HCT116 (cell line): Measurements from ENCODE around the gene DIDO1. TPM values are rescaled to one million over a fixed set of nuclear protein-coding genes. Genes with fewer than 3 reads are reported as not detected.

Experiments
- ATAC-seq: fragments of 200-7000 bp; cut with Tn5 transposase; 2 replicates; pipeline ENCODE4 v1.9.1; 2020; ENCODE audit warnings: mild to moderate bottlenecking, moderate library complexity
- BruUV-seq: library from RNA; stranded (reverse); fragments of 400-500 nt; replicated peaks from 2 replicates; lab custom pipeline; 2021; lab: Mats Ljungman, UMichigan
- CTCF ChIA-PET: fragments of 300-600 bp; sonication (Branson Sonifier 250); formaldehyde crosslinking; loops from one replicate; lab custom pipeline; 2021; ENCODE audit warnings: antibody characterized with exemption; lab: Charles Lee
- POLR2A ChIA-PET: fragments of 300-600, 350-600 bp; sonication (Branson Sonifier 250); formaldehyde crosslinking; loops from one replicate; lab custom pipeline; 2021; ENCODE audit warnings: antibody characterized with exemption; lab: Charles Lee
- RAD21 ChIA-PET, 2 experiments: fragments of 300-600 bp; sonication (Branson Sonifier 250); formaldehyde crosslinking; loops; one replicate each; lab custom pipeline; 2023; ENCODE audit warnings: low total read pairs in 2 of 2; ENCODE audit not compliant: uncharacterized antibody in 2 of 2, unreplicated experiment in 2 of 2, low non-redundant PET in 1 of 2; lab: Charles Lee
- DNase-seq: peaks from one replicate; pipeline ENCODE4 v3.0.0-alpha.2; 2010; ENCODE audit warnings: low read depth, low spot score
- H2AFZ ChIP-seq: fragments of 200-600 bp; shearing (Covaris generic), sonication (generic); 2 replicates; pipeline ENCODE4 v1.6.1; 2017; ENCODE audit warnings: low read depth, mixed run types, mixed read lengths, antibody characterized with exemption, low read length; ENCODE audit not compliant: poor library complexity, severe bottlenecking
- H3K27ac ChIP-seq: 2 replicates; pipeline ENCODE4 v1.5.1; 2012; ENCODE audit warnings: low read depth, low read length
- H3K27me3 ChIP-seq: fragments of 200-600 bp; sonication (generic); 2 replicates; pipeline ENCODE4 v1.6.1; 2016; ENCODE audit warnings: mixed run types, low read length, mixed read lengths; ENCODE audit not compliant: insufficient read depth
- H3K36me3 ChIP-seq, 2 experiments: fragments of 200-500 bp in 1 of 2; fragments of 200-600 bp in 1 of 2; sonication (Bioruptor generic) in 1 of 2; sonication (generic) in 1 of 2; 2 replicates each; pipeline versions ENCODE4 v1.5.1 to v1.6.1; 2014 to 2016; ENCODE audit warnings: low read length in 2 of 2, inconsistent platforms in 1 of 2, mixed read lengths in 1 of 2, mixed run types in 1 of 2; ENCODE audit not compliant: insufficient read depth in 2 of 2, control insufficient read depth in 1 of 2
- H3K4me1 ChIP-seq, 2 experiments: fragments of 200-600 bp in 1 of 2; sonication (generic) in 1 of 2; 2 replicates each; pipeline versions ENCODE4 v1.5.1 to v1.6.1; 2012 to 2017; ENCODE audit warnings: low read length in 2 of 2, inconsistent platforms in 1 of 2, mild to moderate bottlenecking in 1 of 2, mixed read lengths in 1 of 2, mixed run types in 1 of 2, moderate library complexity in 1 of 2; ENCODE audit not compliant: insufficient read depth in 2 of 2, control insufficient read depth in 1 of 2
- H3K4me2 ChIP-seq: fragments of 200-600 bp; sonication (generic); 2 replicates; pipeline ENCODE4 v1.6.1; 2017; ENCODE audit warnings: mixed run types, low read length, mixed read lengths
- H3K4me3 ChIP-seq, 2 experiments: fragments of 200-600 bp in 1 of 2; sonication (generic) in 1 of 2; replicated peaks in 1 of 2; 2 replicates each; pipeline ENCODE4 v1.5.1; 2011 to 2016; ENCODE audit warnings: low read length in 2 of 2, control low read depth in 1 of 2, low read depth in 1 of 2, mild to moderate bottlenecking in 1 of 2, mixed read lengths in 1 of 2, mixed run types in 1 of 2
- H3K79me2 ChIP-seq: fragments of 200-600 bp; sonication (generic); 2 replicates; pipeline ENCODE4 v1.6.1; 2017; ENCODE audit warnings: mild to moderate bottlenecking, mixed run types, low read length, moderate library complexity, mixed read lengths; ENCODE audit not compliant: insufficient read depth
- H3K9ac ChIP-seq: fragments of 200-600 bp; sonication (generic); 2 replicates; pipeline ENCODE4 v1.6.1; 2016; ENCODE audit warnings: low read length, mixed read lengths
- H3K9me2 ChIP-seq: fragments of 200-600 bp; sonication (generic), shearing (Covaris generic); 2 replicates; pipeline ENCODE4 v1.6.1; 2017; ENCODE audit warnings: mixed run types, mild to moderate bottlenecking, moderate library complexity; ENCODE audit not compliant: insufficient read depth
- H3K9me3 ChIP-seq, 2 experiments: fragments of 200-500 bp in 1 of 2; fragments of 200-600 bp in 1 of 2; sonication (Bioruptor generic) in 1 of 2; sonication (generic) in 1 of 2; 2 replicates each; pipeline ENCODE4 v1.6.1; 2014 to 2017; ENCODE audit warnings: low read length in 2 of 2, mixed read lengths in 2 of 2, inconsistent platforms in 1 of 2, low read depth in 1 of 2, mild to moderate bottlenecking in 1 of 2, mixed run types in 1 of 2, moderate library complexity in 1 of 2; ENCODE audit not compliant: control insufficient read depth in 1 of 2, insufficient read depth in 1 of 2
- H4K20me1 ChIP-seq: fragments of 200-600 bp; sonication (generic), shearing (Covaris generic); 2 replicates; pipeline ENCODE4 v1.6.1; 2017; ENCODE audit warnings: mixed run types, mild to moderate bottlenecking, moderate library complexity; ENCODE audit not compliant: insufficient read depth
- ATF3 ChIP-seq: IDR thresholded peaks from 2 replicates; pipeline ENCODE4 v1.6.1; 2012
- CEBPB ChIP-seq: IDR thresholded peaks from 2 replicates; pipeline ENCODE4 v1.6.1; 2012; ENCODE audit warnings: low read depth
- CTCF ChIP-seq, 3 experiments: fragments of 200-600 bp in 1 of 3; sonication (generic) in 1 of 3; IDR thresholded peaks in 2 of 3; conservative IDR thresholded peaks in 1 of 3; 2 replicates each; pipeline ENCODE4 v1.5.1; 2012 to 2017; ENCODE audit warnings: low read depth in 2 of 3, low read length in 2 of 3, antibody characterized with exemption in 1 of 3, borderline replicate concordance in 1 of 3, control low read depth in 1 of 3, mild to moderate bottlenecking in 1 of 3, mixed read lengths in 1 of 3, mixed run types in 1 of 3, moderate library complexity in 1 of 3; ENCODE audit not compliant: insufficient read depth in 1 of 3
- EGR1 ChIP-seq: IDR thresholded peaks from 2 replicates; pipeline ENCODE4 v1.6.1; 2012; ENCODE audit warnings: low read depth
- ELF1 ChIP-seq: IDR thresholded peaks from 2 replicates; pipeline ENCODE4 v1.6.1; 2012; ENCODE audit warnings: low read depth, borderline replicate concordance
- JUND ChIP-seq: IDR thresholded peaks from 2 replicates; pipeline ENCODE4 v1.6.1; 2012
- POLR2A ChIP-seq: IDR thresholded peaks from 2 replicates; pipeline ENCODE4 v1.7.0; 2011; ENCODE audit warnings: borderline replicate concordance; ENCODE audit not compliant: insufficient read depth, insufficient read length; ENCODE audit errors: extremely low read depth
- POLR2AphosphoS5 ChIP-seq: IDR thresholded peaks from 2 replicates; pipeline ENCODE4 v1.6.1; 2011; ENCODE audit warnings: mild to moderate bottlenecking, low read depth, low read length, moderate library complexity
- RAD21 ChIP-seq: IDR thresholded peaks from 2 replicates; pipeline ENCODE4 v1.6.1; 2012; ENCODE audit warnings: low read depth, mild to moderate bottlenecking
- SP1 ChIP-seq: IDR thresholded peaks from 2 replicates; pipeline ENCODE4 v1.6.1; 2012; ENCODE audit warnings: low read depth
- SRF ChIP-seq: IDR thresholded peaks from 2 replicates; pipeline ENCODE4 v1.6.1; 2012; ENCODE audit warnings: low read depth
- ZFX ChIP-seq: fragments of 450-650 bp; IDR thresholded peaks from 2 replicates; pipeline ENCODE4 v1.6.1; 2017
- ZNF274 ChIP-seq: fragments of 200-500 bp; sonication (Bioruptor generic); IDR thresholded peaks from 2 replicates; pipeline ENCODE4 v1.6.1; 2014; ENCODE audit warnings: mild to moderate bottlenecking, low read depth, low read length, inconsistent platforms
- intact Hi-C: fragments of 100-400 bp; cut with micrococcal nuclease; formaldehyde crosslinking; loops from 2 replicates; pipeline ENCODE4 v1.10.0; 2022
- total RNA-seq: library from RNA; stranded (reverse); gene quantifications from one replicate; pipeline ENCODE4 v1.2.1, GENCODE V29; 2021; ENCODE audit not compliant: unreplicated experiment
- TF ChIP-seq, protein P1 (sequence below): IDR thresholded peaks from 2 replicates; pipeline ENCODE4 v1.6.1; 2012; ENCODE audit warnings: low read depth
- TF ChIP-seq, protein P2 (sequence below): IDR thresholded peaks from 2 replicates; pipeline ENCODE4 v1.6.1; 2012

The DIDO1 gene
- total RNA-seq, 1 experiment from 2014 or later = 41.4 TPM

GRCh38 chr20:62837790-62838127 lies 88.5 kb downstream of the DIDO1 start:
- H3K9ac ChIP-seq = no peak overlapping the region
- no peaks in the 10 kb centered on the region for H3K79me2 ChIP-seq
- no peak for TF ChIP-seq ELF1
- TF ChIP-seq, protein P1, sequence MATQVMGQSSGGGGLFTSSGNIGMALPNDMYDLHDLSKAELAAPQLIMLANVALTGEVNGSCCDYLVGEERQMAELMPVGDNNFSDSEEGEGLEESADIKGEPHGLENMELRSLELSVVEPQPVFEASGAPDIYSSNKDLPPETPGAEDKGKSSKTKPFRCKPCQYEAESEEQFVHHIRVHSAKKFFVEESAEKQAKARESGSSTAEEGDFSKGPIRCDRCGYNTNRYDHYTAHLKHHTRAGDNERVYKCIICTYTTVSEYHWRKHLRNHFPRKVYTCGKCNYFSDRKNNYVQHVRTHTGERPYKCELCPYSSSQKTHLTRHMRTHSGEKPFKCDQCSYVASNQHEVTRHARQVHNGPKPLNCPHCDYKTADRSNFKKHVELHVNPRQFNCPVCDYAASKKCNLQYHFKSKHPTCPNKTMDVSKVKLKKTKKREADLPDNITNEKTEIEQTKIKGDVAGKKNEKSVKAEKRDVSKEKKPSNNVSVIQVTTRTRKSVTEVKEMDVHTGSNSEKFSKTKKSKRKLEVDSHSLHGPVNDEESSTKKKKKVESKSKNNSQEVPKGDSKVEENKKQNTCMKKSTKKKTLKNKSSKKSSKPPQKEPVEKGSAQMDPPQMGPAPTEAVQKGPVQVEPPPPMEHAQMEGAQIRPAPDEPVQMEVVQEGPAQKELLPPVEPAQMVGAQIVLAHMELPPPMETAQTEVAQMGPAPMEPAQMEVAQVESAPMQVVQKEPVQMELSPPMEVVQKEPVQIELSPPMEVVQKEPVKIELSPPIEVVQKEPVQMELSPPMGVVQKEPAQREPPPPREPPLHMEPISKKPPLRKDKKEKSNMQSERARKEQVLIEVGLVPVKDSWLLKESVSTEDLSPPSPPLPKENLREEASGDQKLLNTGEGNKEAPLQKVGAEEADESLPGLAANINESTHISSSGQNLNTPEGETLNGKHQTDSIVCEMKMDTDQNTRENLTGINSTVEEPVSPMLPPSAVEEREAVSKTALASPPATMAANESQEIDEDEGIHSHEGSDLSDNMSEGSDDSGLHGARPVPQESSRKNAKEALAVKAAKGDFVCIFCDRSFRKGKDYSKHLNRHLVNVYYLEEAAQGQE = no peak
- no peak for TF ChIP-seq CEBPB
- no peak for TF ChIP-seq ZFX
- TF ChIP-seq, all 23 proteins: peak for 0
- no peaks in the 10 kb centered on the region for H3K9me2 ChIP-seq
- no peak overlapping the region for H3K27ac ChIP-seq
- CTCF ChIA-PET = no interaction called here
- H3K4me2 ChIP-seq = no peak overlapping the region
- H3K9me3 ChIP-seq = no peaks in the 10 kb centered on the region
- intact Hi-C loops = no loop called here
- RAD21 ChIA-PET = no interaction called here
- ATAC-seq = no peak
- H3K36me3 ChIP-seq = no peaks in the 10 kb centered on the region; a peak in 1 of 4 replicates
- H3K27me3 ChIP-seq = no peaks in the 10 kb centered on the region
- no peak for DNase-seq
- H2AFZ ChIP-seq = no peak overlapping the region
- POLR2A ChIA-PET = no interaction called here
- BruUV-seq = no TSS peak
- H3K4me1 ChIP-seq = peaks cover 5 to 7% of the 10 kb centered on the region in 2 experiments; a peak in 2 of 4 replicates
- no peak overlapping the region for H3K4me3 ChIP-seq
- no peaks in the 10 kb centered on the region for H4K20me1 ChIP-seq

DNA sequence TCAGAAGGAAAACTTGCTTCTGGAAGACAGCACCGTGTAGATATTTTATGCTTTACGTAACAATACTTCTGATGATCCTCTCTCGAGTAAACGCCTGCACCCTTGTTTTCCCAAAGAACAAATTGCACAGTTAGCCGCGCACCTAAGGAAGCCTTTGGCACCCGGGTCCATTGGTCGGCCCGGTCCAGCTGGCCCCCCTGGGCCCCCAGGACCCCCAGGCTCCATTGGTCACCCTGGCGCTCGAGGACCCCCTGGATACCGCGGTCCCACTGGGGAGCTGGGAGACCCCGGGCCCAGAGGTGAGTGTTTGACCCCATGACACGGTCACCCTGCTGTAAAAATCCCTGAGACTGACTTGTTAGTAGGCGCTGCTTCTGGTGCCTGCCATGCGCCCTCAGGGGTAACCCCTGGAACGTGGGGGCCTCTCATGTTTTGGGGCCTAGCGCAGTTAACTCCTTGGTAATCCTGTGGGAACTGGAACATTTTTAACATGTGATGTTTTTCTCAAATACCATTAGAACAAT lies 89.3 kb downstream of the DIDO1 start:
- no peak overlapping the region for H3K4me2 ChIP-seq
- H4K20me1 ChIP-seq = no peaks in the 10 kb centered on the region
- no peak overlapping the region for H3K4me3 ChIP-seq
- no TSS peak for BruUV-seq
- ChIA-PET POLR2A (no interaction called here), CTCF (no interaction called here), RAD21 (no interaction called here)
- H3K36me3 ChIP-seq = no peaks in the 10 kb centered on the region; a peak in 1 of 4 replicates
- peaks cover 12% of the 10 kb centered on the region in 2 experiments for H3K4me1 ChIP-seq
- DNase-seq (no peak), ATAC-seq (no peak)
- H3K79me2 ChIP-seq = no peaks in the 10 kb centered on the region
- TF ChIP-seq ZNF274 = no peak
- no peak for TF ChIP-seq JUND
- no peak for TF ChIP-seq ZFX
- no peak for TF ChIP-seq POLR2AphosphoS5
- TF ChIP-seq SP1 = no peak
- TF ChIP-seq EGR1 = no peak
- TF ChIP-seq ATF3 = no peak
- no peak for TF ChIP-seq CTCF (IDR thresholded peaks at IDR 0.05 in 2 of 3, conservative IDR thresholded peaks at IDR 0.05 in 1 of 3; ENCODE audit: borderline replicate concordance in 1 of 3, insufficient read depth in 1 of 3, low read depth in 2 of 3, low read length in 2 of 3)
- no peak for TF ChIP-seq POLR2A
- TF ChIP-seq SRF = no peak
- TF ChIP-seq ELF1 = no peak
- no peak for TF ChIP-seq RAD21
- TF ChIP-seq, protein P2, sequence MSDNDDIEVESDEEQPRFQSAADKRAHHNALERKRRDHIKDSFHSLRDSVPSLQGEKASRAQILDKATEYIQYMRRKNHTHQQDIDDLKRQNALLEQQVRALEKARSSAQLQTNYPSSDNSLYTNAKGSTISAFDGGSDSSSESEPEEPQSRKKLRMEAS = no peak
- no peaks in the 10 kb centered on the region for H3K9me3 ChIP-seq
- no peaks in the 10 kb centered on the region for H3K27me3 ChIP-seq
- H2AFZ ChIP-seq = no peak overlapping the region
- H3K9ac ChIP-seq = no peak overlapping the region
- H3K9me2 ChIP-seq = no peaks in the 10 kb centered on the region
- intact Hi-C loops = no loop called here
- H3K27ac ChIP-seq = no peak overlapping the region
